Measurements from ENCODE around the gene RNF152. TPM values are rescaled to one million over a fixed set of nuclear protein-coding genes. Genes with fewer than 3 reads are reported as not detected.

RNF152 gene
- total RNA-seq, 1 experiment from 2014 or later: 3.6 TPM

DNA sequence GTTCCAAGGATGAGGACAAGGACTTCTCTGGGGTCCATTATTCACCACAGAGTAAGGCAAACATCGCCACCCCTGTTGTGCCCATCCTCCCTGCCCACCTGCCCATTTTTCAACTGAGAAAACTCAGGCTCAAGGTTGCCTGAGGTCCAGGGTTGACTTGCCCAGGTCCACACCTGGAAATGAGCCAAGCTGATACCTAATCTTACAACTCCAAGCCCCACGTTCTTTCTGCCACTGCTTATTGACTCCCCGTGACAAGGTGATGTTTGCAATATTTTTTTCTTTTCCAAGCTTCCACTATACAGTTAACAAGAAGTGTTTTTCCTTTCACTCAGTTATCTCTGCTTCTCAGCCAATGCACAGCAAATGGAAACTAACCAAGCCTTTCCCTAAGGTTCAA, 39.0 kb downstream of the RNF152 start:
- BruUV-seq (replicated peaks): no TSS peak
- intact Hi-C loops (cut with micrococcal nuclease; ENCODE audit: unreplicated experiment): no loop called here
- TF ChIP-seq EZH2 (IDR thresholded peaks at IDR 0.05; ENCODE audit: borderline replicate concordance, low read depth, low read length, poor library complexity, severe bottlenecking): no peak
- TF ChIP-seq, protein P1, sequence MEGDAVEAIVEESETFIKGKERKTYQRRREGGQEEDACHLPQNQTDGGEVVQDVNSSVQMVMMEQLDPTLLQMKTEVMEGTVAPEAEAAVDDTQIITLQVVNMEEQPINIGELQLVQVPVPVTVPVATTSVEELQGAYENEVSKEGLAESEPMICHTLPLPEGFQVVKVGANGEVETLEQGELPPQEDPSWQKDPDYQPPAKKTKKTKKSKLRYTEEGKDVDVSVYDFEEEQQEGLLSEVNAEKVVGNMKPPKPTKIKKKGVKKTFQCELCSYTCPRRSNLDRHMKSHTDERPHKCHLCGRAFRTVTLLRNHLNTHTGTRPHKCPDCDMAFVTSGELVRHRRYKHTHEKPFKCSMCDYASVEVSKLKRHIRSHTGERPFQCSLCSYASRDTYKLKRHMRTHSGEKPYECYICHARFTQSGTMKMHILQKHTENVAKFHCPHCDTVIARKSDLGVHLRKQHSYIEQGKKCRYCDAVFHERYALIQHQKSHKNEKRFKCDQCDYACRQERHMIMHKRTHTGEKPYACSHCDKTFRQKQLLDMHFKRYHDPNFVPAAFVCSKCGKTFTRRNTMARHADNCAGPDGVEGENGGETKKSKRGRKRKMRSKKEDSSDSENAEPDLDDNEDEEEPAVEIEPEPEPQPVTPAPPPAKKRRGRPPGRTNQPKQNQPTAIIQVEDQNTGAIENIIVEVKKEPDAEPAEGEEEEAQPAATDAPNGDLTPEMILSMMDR (conservative IDR thresholded peaks at IDR 0.05; ENCODE audit: low read depth, low read length): no peak
- POLR2A ChIA-PET (ENCODE audit: low non-redundant PET): interaction anchor here (0.6 kb wide), 1 partner anchor 329 kb away, joined by 3 read pairs; no protein-coding TSS in a partner anchor
- no peaks in the 10 kb centered on the region for H3K4me1 ChIP-seq (ENCODE audit: insufficient read depth, low read length, poor library complexity, severe bottlenecking)
- CTCF ChIA-PET: no interaction called here
- no peak overlapping the region for H3K4me3 ChIP-seq (ENCODE audit: low read depth, low read length, poor library complexity, severe bottlenecking)
- H3K27me3 ChIP-seq (replicated peaks; ENCODE audit: insufficient read depth, low read depth, low read length, poor library complexity): no peaks in the 10 kb centered on the region
- no peaks in the 10 kb centered on the region for H3K36me3 ChIP-seq (ENCODE audit: insufficient read depth, low read length, poor library complexity, severe bottlenecking)
- DNase-seq (ENCODE audit: low spot score): no peak
- no peak overlapping the region for H3K27ac ChIP-seq (ENCODE audit: low read depth, low read length, poor library complexity, severe bottlenecking)
- no peaks in the 10 kb centered on the region for H3K9me3 ChIP-seq (ENCODE audit: low read depth, low read length, poor library complexity, severe bottlenecking)

DNA sequence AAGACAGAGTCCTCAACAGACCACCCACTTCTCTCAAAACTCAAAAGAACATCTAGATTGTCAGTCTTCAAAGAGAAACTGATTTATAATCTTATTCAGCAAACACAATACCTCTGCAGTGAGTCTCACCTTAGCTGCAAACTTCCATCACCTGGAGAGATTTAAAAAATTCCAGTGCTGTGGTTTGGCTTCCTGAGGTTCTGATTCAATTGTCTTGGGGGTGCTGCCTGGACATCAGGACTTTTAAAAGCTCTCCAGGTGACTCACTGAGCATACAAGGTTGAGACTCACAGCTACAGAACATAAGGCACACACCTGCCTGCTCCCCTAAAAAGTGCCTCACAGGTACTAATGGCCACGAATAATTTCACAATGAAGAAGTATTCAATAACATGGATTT, 40.3 kb downstream of the RNF152 start:
- POLR2A ChIA-PET (ENCODE audit: low non-redundant PET): no interaction called here
- Histone ChIP-seq H3K9me3 (ENCODE audit: low read depth, low read length, poor library complexity, severe bottlenecking) (no peaks in the 10 kb centered on the region), H3K36me3 (ENCODE audit: insufficient read depth, low read length, poor library complexity, severe bottlenecking) (no peaks in the 10 kb centered on the region), H3K4me1 (ENCODE audit: insufficient read depth, low read length, poor library complexity, severe bottlenecking) (no peaks in the 10 kb centered on the region), H3K27ac (ENCODE audit: low read depth, low read length, poor library complexity, severe bottlenecking) (no peak overlapping the region), H3K27me3 (replicated peaks; ENCODE audit: insufficient read depth, low read depth, low read length, poor library complexity) (no peaks in the 10 kb centered on the region), H3K4me3 (ENCODE audit: low read depth, low read length, poor library complexity, severe bottlenecking) (no peak overlapping the region)
- BruUV-seq (replicated peaks): no TSS peak
- no peak for TF ChIP-seq EZH2 (IDR thresholded peaks at IDR 0.05; ENCODE audit: borderline replicate concordance, low read depth, low read length, poor library complexity, severe bottlenecking)
- TF ChIP-seq, protein P1 (conservative IDR thresholded peaks at IDR 0.05; ENCODE audit: low read depth, low read length): no peak
- intact Hi-C loops (cut with micrococcal nuclease; ENCODE audit: unreplicated experiment): no loop called here
- CTCF ChIA-PET: no interaction called here
- DNase-seq (ENCODE audit: low spot score): no peak

- TF ChIP-seq EZH2 (IDR thresholded peaks at IDR 0.05; ENCODE audit: borderline replicate concordance, low read depth, low read length, poor library complexity, severe bottlenecking): no peak
- TF ChIP-seq, protein P1 (conservative IDR thresholded peaks at IDR 0.05; ENCODE audit: low read depth, low read length): no peak
- CTCF ChIA-PET: no interaction called here
- H3K27me3 ChIP-seq (replicated peaks; ENCODE audit: insufficient read depth, low read depth, low read length, poor library complexity): no peaks in the 10 kb centered on the region
- H3K4me3 ChIP-seq (ENCODE audit: low read depth, low read length, poor library complexity, severe bottlenecking): no peak overlapping the region
- H3K36me3 ChIP-seq (ENCODE audit: insufficient read depth, low read length, poor library complexity, severe bottlenecking): no peaks in the 10 kb centered on the region
- H3K9me3 ChIP-seq (ENCODE audit: low read depth, low read length, poor library complexity, severe bottlenecking): no peaks in the 10 kb centered on the region
- POLR2A ChIA-PET (ENCODE audit: low non-redundant PET): no interaction called here
- intact Hi-C loops (cut with micrococcal nuclease; ENCODE audit: unreplicated experiment): no loop called here
- no peak overlapping the region for H3K27ac ChIP-seq (ENCODE audit: low read depth, low read length, poor library complexity, severe bottlenecking)
- DNase-seq (ENCODE audit: low spot score): no peak
- no peaks in the 10 kb centered on the region for H3K4me1 ChIP-seq (ENCODE audit: insufficient read depth, low read length, poor library complexity, severe bottlenecking)
- BruUV-seq (replicated peaks): no TSS peak
Measured at GRCh38 chr18:61851940-61852451, 40.8 kb downstream of the RNF152 start.
